Measurements from ENCODE around the gene NDUFS4. TPM values are rescaled to one million over a fixed set of nuclear protein-coding genes. Genes with fewer than 3 reads are reported as not detected.
"Not testable (repeated sequence)": the region's sequence is repeated elsewhere in the genome, so short reads cannot be mapped to it uniquely, and the experiment has no call there.

The NDUFS4 gene
- total RNA-seq, 3 donors from 2014 or later: 36.2 to 45.7 (median 42.9) TPM

- no peak overlapping the region for H3K4me3 Mint-ChIP-seq
- no peaks in the 10 kb centered on the region for H3K4me1 Mint-ChIP-seq (ENCODE audit: low read depth)
- peaks cover 33% of the 10 kb centered on the region for H3K36me3 Mint-ChIP-seq (ENCODE audit: insufficient read depth)
- H3K27me3 Mint-ChIP-seq (ENCODE audit: low read depth): no peaks in the 10 kb centered on the region
- DNase-seq (no peak), ATAC-seq (no peak)
- peaks cover 16% of the 10 kb centered on the region for H3K9me3 Mint-ChIP-seq
These were observed 88.9 kb downstream of the NDUFS4 start for GRCh38 chr5:53649352-53649751.

- DNase-seq; H3K27me3 Mint-ChIP-seq (ENCODE audit: low read depth); H3K9me3 Mint-ChIP-seq; H3K4me3 Mint-ChIP-seq; ATAC-seq; H3K4me1 Mint-ChIP-seq (ENCODE audit: low read depth): not testable (repeated sequence)
- peaks cover 62% of the 10 kb centered on the region for H3K36me3 Mint-ChIP-seq (ENCODE audit: insufficient read depth)
These were observed 100.1 kb downstream of the NDUFS4 start for GRCh38 chr5:53660573-53660972.

- ATAC-seq; DNase-seq; H3K4me1 Mint-ChIP-seq (ENCODE audit: low read depth); H3K9me3 Mint-ChIP-seq; H3K4me3 Mint-ChIP-seq; H3K27me3 Mint-ChIP-seq (ENCODE audit: low read depth): not testable (repeated sequence)
- H3K36me3 Mint-ChIP-seq (ENCODE audit: insufficient read depth): peaks cover 67% of the 10 kb centered on the region
These were observed 104.9 kb downstream of the NDUFS4 start for GRCh38 chr5:53665313-53665712.

DNA sequence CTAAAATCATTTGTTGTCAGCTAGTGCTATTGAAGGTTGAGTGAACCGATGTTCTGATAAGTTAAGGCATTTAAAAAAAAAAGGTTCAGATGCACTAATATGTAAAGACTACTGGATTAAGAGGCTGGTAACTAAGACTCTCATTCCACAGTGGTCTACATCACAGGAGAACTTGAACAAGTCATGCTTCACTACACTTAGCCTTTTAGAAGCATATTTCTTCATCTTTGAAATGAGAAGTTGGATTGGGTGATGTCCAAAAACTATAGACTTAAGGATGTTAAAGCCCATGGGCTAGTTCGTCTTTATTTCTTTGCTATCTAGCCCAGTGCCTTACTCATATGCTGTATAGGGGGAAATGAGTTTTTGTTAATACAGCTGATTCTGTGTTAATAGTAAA is 107.2 kb downstream of the NDUFS4 start:
- H3K27me3 Mint-ChIP-seq (ENCODE audit: low read depth): no peaks in the 10 kb centered on the region
- H3K4me1 Mint-ChIP-seq (ENCODE audit: low read depth): peaks cover 3% of the 10 kb centered on the region
- peaks cover 68% of the 10 kb centered on the region for H3K36me3 Mint-ChIP-seq (ENCODE audit: insufficient read depth)
- DNase-seq (no peak), ATAC-seq (no peak)
- H3K4me3 Mint-ChIP-seq: no peak overlapping the region
- H3K9me3 Mint-ChIP-seq: peaks cover 5% of the 10 kb centered on the region

GRCh38 chr5:53671447-53671846 is 111.0 kb downstream of the NDUFS4 start:
- Mint-ChIP-seq H3K9me3 (no peaks in the 10 kb centered on the region), H3K36me3 (ENCODE audit: insufficient read depth) (peaks cover 44% of the 10 kb centered on the region), H3K27me3 (ENCODE audit: low read depth) (no peaks in the 10 kb centered on the region), H3K4me1 (ENCODE audit: low read depth) (no peaks in the 10 kb centered on the region), H3K4me3 (no peak overlapping the region)
- no peak for DNase-seq
- ATAC-seq: no peak

- no peak for DNase-seq
- H3K27me3 Mint-ChIP-seq (ENCODE audit: low read depth): no peaks in the 10 kb centered on the region
- no peaks in the 10 kb centered on the region for H3K4me1 Mint-ChIP-seq (ENCODE audit: low read depth)
- H3K9me3 Mint-ChIP-seq: peaks cover 4% of the 10 kb centered on the region
- no peak for ATAC-seq
- peaks cover 53% of the 10 kb centered on the region for H3K36me3 Mint-ChIP-seq (ENCODE audit: insufficient read depth)
- no peak overlapping the region for H3K4me3 Mint-ChIP-seq
These were observed 113.7 kb downstream of the NDUFS4 start for GRCh38 chr5:53674121-53674520.

DNA sequence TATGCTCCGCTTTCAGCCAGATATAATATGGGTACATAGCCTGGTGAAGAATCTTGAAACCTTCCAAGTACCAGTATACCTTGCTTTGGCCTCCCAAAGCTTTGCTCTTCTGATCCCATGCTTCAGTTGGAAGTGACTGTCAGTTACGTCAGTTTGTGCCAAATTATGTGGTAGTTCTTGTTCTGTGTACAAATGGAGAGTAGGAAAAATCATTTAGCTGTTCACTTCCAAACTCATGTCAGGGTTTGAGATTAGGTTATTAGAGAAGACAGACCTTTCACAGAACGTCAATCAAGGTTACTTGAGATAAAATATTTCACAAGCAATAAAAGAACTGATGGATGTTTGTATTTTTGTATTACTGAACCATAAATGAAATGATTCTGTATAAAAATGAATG is 117.2 kb downstream of the NDUFS4 start:
- peaks cover 22% of the 10 kb centered on the region for H3K9me3 Mint-ChIP-seq
- H3K4me3 Mint-ChIP-seq: no peak overlapping the region
- H3K4me1 Mint-ChIP-seq (ENCODE audit: low read depth): no peaks in the 10 kb centered on the region
- H3K36me3 Mint-ChIP-seq (ENCODE audit: insufficient read depth): peaks cover 57% of the 10 kb centered on the region
- DNase-seq (no peak), ATAC-seq (no peak)
- H3K27me3 Mint-ChIP-seq (ENCODE audit: low read depth): no peaks in the 10 kb centered on the region

DNA sequence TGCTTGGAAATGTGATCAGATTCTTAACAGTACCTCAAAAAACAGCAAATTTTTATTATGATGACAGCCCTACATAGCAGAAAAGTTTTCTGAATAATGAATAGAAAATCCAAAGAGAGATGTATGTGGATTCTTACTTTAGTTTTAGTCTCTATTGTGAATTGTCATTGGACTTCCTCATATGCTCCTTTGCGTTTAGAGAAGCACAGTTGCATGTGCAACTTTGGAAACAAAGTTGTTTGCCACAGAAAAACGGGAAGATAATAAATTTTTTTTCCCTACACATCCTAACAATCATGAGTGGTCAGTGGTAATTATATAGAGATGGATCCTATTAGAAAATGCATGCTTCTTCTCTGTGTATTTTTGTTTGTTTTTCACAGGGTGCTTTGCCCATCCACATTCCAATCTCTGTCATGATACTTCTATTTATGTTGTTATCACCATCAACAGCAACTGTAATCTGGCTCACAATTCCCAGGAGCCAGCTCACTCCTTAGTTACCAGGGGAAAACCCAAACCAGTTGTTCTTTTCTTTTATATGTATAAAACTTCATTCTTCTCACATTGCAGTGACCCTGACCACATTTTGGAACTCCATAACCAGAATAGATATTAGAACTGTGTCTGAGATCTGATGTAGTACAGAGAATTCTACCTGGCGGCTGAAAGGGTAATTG is 118.7 kb downstream of the NDUFS4 start:
- H3K4me1 Mint-ChIP-seq (ENCODE audit: low read depth): no peaks in the 10 kb centered on the region
- H3K27me3 Mint-ChIP-seq (ENCODE audit: low read depth): no peaks in the 10 kb centered on the region
- H3K4me3 Mint-ChIP-seq: no peak overlapping the region
- DNase-seq (no peak), ATAC-seq (no peak)
- H3K36me3 Mint-ChIP-seq (ENCODE audit: insufficient read depth): peaks cover 67% of the 10 kb centered on the region
- H3K9me3 Mint-ChIP-seq: peaks cover 22% of the 10 kb centered on the region

DNA sequence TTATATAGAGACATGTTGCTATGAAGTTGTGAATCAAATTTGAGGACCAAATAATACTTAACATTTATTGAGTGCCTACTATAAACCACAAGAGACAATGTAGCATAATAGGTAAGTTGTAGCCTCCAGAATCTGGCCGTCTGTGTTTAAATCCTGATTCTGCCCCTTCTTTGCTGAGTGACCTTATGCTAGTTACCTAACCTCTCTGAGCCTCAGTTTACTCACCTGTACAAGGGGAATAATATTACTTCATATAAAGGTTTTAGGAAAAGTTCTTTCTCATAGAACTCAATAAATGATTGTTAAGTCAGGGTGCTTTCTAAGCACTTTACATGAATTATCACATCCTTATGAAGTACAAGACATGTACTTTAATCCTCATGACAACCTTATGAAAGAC is 120.6 kb downstream of the NDUFS4 start:
- ATAC-seq (no peak), DNase-seq (no peak)
- peaks cover 22% of the 10 kb centered on the region for H3K9me3 Mint-ChIP-seq
- no peak overlapping the region for H3K4me3 Mint-ChIP-seq
- H3K27me3 Mint-ChIP-seq (ENCODE audit: low read depth): no peaks in the 10 kb centered on the region
- H3K36me3 Mint-ChIP-seq (ENCODE audit: insufficient read depth): peaks cover 71% of the 10 kb centered on the region
- no peaks in the 10 kb centered on the region for H3K4me1 Mint-ChIP-seq (ENCODE audit: low read depth)

GRCh38 chr5:53691014-53691413 is 130.6 kb downstream of the NDUFS4 start:
- peaks cover 2% of the 10 kb centered on the region for H3K36me3 Mint-ChIP-seq (ENCODE audit: insufficient read depth)
- no peaks in the 10 kb centered on the region for H3K27me3 Mint-ChIP-seq (ENCODE audit: low read depth)
- no peak for ATAC-seq
- H3K4me3 Mint-ChIP-seq: no peak overlapping the region
- H3K9me3 Mint-ChIP-seq: peaks cover 55% of the 10 kb centered on the region
- DNase-seq: no peak
- no peaks in the 10 kb centered on the region for H3K4me1 Mint-ChIP-seq (ENCODE audit: low read depth)

- H3K9me3 Mint-ChIP-seq: peaks cover 66% of the 10 kb centered on the region
- no peaks in the 10 kb centered on the region for H3K4me1 Mint-ChIP-seq (ENCODE audit: low read depth)
- no peak for ATAC-seq
- DNase-seq: no peak
- no peaks in the 10 kb centered on the region for H3K27me3 Mint-ChIP-seq (ENCODE audit: low read depth)
- H3K4me3 Mint-ChIP-seq: no peak overlapping the region
- no peaks in the 10 kb centered on the region for H3K36me3 Mint-ChIP-seq (ENCODE audit: insufficient read depth)
These were observed 134.1 kb downstream of the NDUFS4 start for GRCh38 chr5:53694520-53695022.

GRCh38 chr5:53710405-53710804 is 150.0 kb downstream of the NDUFS4 start:
- not testable (repeated sequence) for ATAC-seq; H3K4me1 Mint-ChIP-seq (ENCODE audit: low read depth); H3K4me3 Mint-ChIP-seq; H3K27me3 Mint-ChIP-seq (ENCODE audit: low read depth); DNase-seq; H3K36me3 Mint-ChIP-seq (ENCODE audit: insufficient read depth)
- peaks cover 52% of the 10 kb centered on the region for H3K9me3 Mint-ChIP-seq

DNA sequence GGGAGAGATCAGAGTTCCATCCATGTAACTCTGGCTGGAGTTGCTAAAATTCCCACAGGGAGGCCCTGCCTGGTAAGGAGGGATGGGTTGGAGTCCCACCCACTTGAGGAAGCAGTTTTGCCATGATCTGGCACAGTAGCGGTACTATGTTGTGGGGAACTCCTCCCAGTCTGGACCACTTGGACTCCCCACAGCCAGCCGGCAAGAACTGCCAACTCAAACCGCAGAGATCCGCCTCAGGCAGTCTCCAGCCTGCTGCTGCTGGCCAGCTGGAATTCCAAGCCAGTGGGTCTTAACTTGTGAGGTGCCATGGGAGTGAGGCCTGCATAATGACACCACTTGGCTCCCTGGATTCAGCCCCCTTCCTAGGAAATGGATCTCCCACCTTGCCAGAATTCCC is 151.9 kb downstream of the NDUFS4 start:
- ATAC-seq: no peak
- no peak for DNase-seq
- Mint-ChIP-seq H3K9me3 (peaks cover 54% of the 10 kb centered on the region), H3K27me3 (ENCODE audit: low read depth) (no peaks in the 10 kb centered on the region), H3K36me3 (ENCODE audit: insufficient read depth) (no peaks in the 10 kb centered on the region), H3K4me1 (ENCODE audit: low read depth) (no peaks in the 10 kb centered on the region), H3K4me3 (no peak overlapping the region)

DNA sequence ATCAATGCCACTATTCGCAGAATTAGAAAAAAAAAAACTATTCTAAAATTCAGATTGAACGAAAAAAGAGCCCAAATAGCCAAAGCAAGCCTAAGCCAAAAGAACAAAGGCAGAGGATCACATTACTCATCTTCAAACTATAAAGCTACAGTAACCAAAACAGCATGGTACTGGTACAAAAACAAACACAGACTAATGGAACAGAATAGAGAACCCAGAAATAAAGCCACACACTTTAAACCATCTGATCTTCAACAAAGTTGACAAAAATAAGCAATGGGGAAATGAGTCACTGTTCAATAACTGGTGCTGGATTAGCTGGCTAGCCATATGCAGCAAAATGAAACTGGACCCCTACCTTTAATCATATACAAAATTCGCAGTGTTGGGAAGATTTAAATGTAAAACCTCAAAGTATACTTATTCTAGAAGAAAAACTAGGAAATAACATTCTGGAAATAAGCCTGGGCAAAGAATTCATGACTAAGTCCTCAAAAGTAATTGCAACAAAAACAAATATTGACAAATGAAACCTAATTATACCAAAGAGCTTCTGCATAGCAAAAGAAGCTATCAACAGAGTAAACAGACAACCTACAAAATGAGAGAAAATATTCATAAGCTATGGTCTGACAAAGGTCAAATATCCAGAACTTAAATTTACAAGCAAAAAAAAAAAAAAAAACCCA is 153.7 kb downstream of the NDUFS4 start:
- peaks cover 47% of the 10 kb centered on the region for H3K9me3 Mint-ChIP-seq
- no peak overlapping the region for H3K4me3 Mint-ChIP-seq
- no peaks in the 10 kb centered on the region for H3K27me3 Mint-ChIP-seq (ENCODE audit: low read depth)
- DNase-seq (no peak), ATAC-seq (no peak)
- no peaks in the 10 kb centered on the region for H3K4me1 Mint-ChIP-seq (ENCODE audit: low read depth)
- H3K36me3 Mint-ChIP-seq (ENCODE audit: insufficient read depth): no peaks in the 10 kb centered on the region

GRCh38 chr5:53714667-53715010 is 154.2 kb downstream of the NDUFS4 start:
- Mint-ChIP-seq H3K4me1 (ENCODE audit: low read depth) (no peaks in the 10 kb centered on the region), H3K36me3 (ENCODE audit: insufficient read depth) (no peaks in the 10 kb centered on the region), H3K9me3 (peaks cover 45% of the 10 kb centered on the region), H3K27me3 (ENCODE audit: low read depth) (no peaks in the 10 kb centered on the region), H3K4me3 (no peak overlapping the region)
- ATAC-seq (no peak), DNase-seq (no peak)
